Hepatocyte (in vitro differentiated cells): ENCODE data around the gene PRKAR1B. TPM values are rescaled to one million over a fixed set of nuclear protein-coding genes. Genes with fewer than 3 reads are reported as not detected.
"Not testable (repeated sequence)": the region's sequence is repeated elsewhere in the genome, so short reads cannot be mapped to it uniquely, and the experiment has no call there.

Experiments
- DNase-seq: peaks from one replicate; pipeline ENCODE4 v3.0.0-alpha.2; 2016; ENCODE audit warnings: low spot score
- H2AFZ ChIP-seq: fragments of 200-600 bp; sonication (generic); 2 replicates; pipeline ENCODE4 v1.6.0; 2016; ENCODE audit warnings: antibody characterized with exemption, mild to moderate bottlenecking
- H3K27ac ChIP-seq: fragments of 200-600 bp; sonication (generic); 2 replicates; pipeline ENCODE4 v1.5.1; 2016; ENCODE audit warnings: mild to moderate bottlenecking
- H3K27me3 ChIP-seq: fragments of 200-600 bp; sonication (generic); 2 replicates; pipeline ENCODE4 v1.6.1; 2016
- H3K36me3 ChIP-seq: fragments of 200-600 bp; sonication (generic); replicated peaks from 2 replicates; pipeline ENCODE4 v1.5.1; 2016; ENCODE audit warnings: low read depth; ENCODE audit not compliant: insufficient read depth
- H3K4me1 ChIP-seq: fragments of 200-600 bp; sonication (generic); 2 replicates; pipeline ENCODE4 v1.5.1; 2016; ENCODE audit warnings: mild to moderate bottlenecking, moderate library complexity; ENCODE audit not compliant: insufficient read depth
- H3K4me2 ChIP-seq: fragments of 200-600 bp; sonication (generic); 2 replicates; pipeline ENCODE4 v1.6.0; 2016
- H3K4me3 ChIP-seq: fragments of 200-600 bp; sonication (generic); 2 replicates; pipeline ENCODE4 v1.5.1; 2016; ENCODE audit warnings: mild to moderate bottlenecking
- H3K79me2 ChIP-seq: fragments of 200-600 bp; sonication (generic); 2 replicates; pipeline ENCODE4 v1.6.0; 2017; ENCODE audit warnings: mild to moderate bottlenecking
- H3K9me2 ChIP-seq: fragments of 200-600 bp; sonication (generic); replicated peaks from 2 replicates; pipeline ENCODE4 v1.6.0; 2017; ENCODE audit warnings: mild to moderate bottlenecking; ENCODE audit not compliant: insufficient read depth
- H3K9me3 ChIP-seq: fragments of 200-600 bp; sonication (generic); 2 replicates; pipeline ENCODE4 v1.5.1; 2016; ENCODE audit warnings: low read depth, mild to moderate bottlenecking
- H4K20me1 ChIP-seq: fragments of 200-600 bp; sonication (generic); 2 replicates; pipeline ENCODE4 v1.6.0; 2016; ENCODE audit warnings: mild to moderate bottlenecking; ENCODE audit not compliant: insufficient read depth, poor library complexity, severe bottlenecking
- CTCF ChIP-seq: fragments of 200-600 bp; sonication (generic); IDR thresholded peaks from 2 replicates; pipeline ENCODE4 v1.5.1; 2016; ENCODE audit warnings: antibody characterized with exemption, mild to moderate bottlenecking; ENCODE audit not compliant: poor library complexity
- EZH2 ChIP-seq: fragments of 200-600 bp; sonication (generic); IDR thresholded peaks from 2 replicates; pipeline ENCODE4 v1.6.1; 2016; ENCODE audit warnings: antibody characterized with exemption, mild to moderate bottlenecking, borderline replicate concordance
- EZH2phosphoT487 ChIP-seq: fragments of 200-600 bp; sonication (generic); IDR thresholded peaks from one replicate; pipeline ENCODE4 v1.6.1; 2018; ENCODE audit warnings: antibody characterized with exemption, mild to moderate bottlenecking, low read depth, moderate library complexity; ENCODE audit not compliant: unreplicated experiment, severe bottlenecking
- WGBS: methylation state at CpG from one replicate; pipeline ENCODE4 v1.1.6; 2016; ENCODE audit warnings: low lambda C conversion rate; ENCODE audit errors: missing lambda C conversion rate; 5-methylcytosine and 5-hydroxymethylcytosine counted together
- polyA plus RNA-seq: library from polyadenylated mRNA; unstranded; fragments of >200 nt; fragmentation: Nextera tagmentation; extraction: Ambion mirVana; gene quantifications from 2 replicates; pipeline ENCODE4 v1.2.1, GENCODE V29; 2016
- total RNA-seq: library from RNA; depleted of rRNA; stranded (reverse); fragments of >200 nt; gene quantifications from 2 replicates; pipeline ENCODE4 v1.2.3, GENCODE V29; 2014

PRKAR1B gene
- total and polyA plus RNA-seq, 2 experiments from 2014 or later, result 16.6 to 28.7 TPM

DNA sequence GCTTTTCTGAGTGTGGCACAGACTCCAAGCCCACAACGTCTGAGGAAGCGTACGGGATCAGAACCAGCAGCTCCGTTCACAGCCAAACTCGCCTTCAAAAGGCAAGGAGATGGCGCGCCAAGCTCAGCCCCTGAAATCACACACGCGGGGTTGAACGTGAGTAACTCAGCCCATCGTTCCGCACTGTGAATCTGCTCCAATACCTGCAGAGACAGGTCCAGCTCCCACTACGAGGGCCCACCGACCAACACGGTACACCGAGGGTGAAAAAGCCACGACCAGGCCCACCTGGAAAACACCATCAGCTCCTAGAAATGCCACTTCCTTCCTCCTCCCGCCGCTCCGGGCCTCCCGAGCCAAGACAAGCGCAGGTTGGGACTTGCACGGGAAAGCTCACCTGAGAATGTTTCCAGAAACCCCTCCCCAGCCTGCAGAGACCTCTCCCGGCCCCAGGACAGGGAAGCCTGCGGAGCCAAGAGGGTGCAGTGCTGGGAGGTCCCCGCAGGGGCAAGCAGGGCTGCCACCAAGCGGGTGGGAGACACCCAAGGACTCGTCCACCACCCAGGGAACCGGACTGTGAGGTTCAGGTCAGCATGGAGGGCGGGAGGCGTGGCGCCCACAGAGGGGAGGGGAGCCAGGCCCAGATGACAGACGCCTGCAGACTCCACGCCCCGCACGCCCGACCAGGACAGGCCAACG, 113.5 kb downstream of the PRKAR1B start:
- no peaks in the 10 kb centered on the region for H3K27me3 ChIP-seq
- 94% methylated on average over 38 of the region's 38 CpGs for WGBS
- no peaks in the 10 kb centered on the region for H4K20me1 ChIP-seq
- H3K4me2 ChIP-seq, result no peak overlapping the region
- peaks cover 6% of the 10 kb centered on the region for H3K4me1 ChIP-seq
- no peaks in the 10 kb centered on the region for H3K9me2 ChIP-seq
- no peak overlapping the region for H2AFZ ChIP-seq
- H3K27ac ChIP-seq, result no peak overlapping the region
- no peaks in the 10 kb centered on the region for H3K36me3 ChIP-seq
- H3K9me3 ChIP-seq, result no peaks in the 10 kb centered on the region
- no peak overlapping the region for H3K4me3 ChIP-seq
- TF ChIP-seq EZH2phosphoT487 (no peak), EZH2 (no peak), CTCF (no peak)
- DNase-seq, result no peak
- H3K79me2 ChIP-seq, result no peaks in the 10 kb centered on the region

DNA sequence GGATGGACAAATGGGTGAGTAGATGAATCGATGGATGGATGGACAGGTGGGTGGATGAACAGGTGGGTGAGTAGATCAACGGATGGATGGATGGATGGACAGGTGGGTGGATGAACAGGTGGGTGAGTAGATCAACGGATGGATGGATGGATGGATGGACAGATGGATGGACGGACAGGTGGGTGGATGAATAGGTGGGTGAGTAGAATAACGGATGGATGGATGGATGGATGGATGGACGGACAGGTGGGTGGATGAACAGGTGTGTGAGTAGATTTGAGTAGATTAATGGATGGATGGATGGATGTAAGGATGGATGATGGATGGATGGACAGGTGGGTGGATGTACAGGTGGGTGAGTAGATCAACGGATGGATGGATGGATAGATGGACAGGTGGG, 115.2 kb downstream of the PRKAR1B start:
- DNase-seq, H3K36me3 ChIP-seq, H4K20me1 ChIP-seq, H3K4me2 ChIP-seq, H3K27ac ChIP-seq, H3K4me1 ChIP-seq, H3K79me2 ChIP-seq, H3K9me3 ChIP-seq, H3K4me3 ChIP-seq, H2AFZ ChIP-seq, H3K27me3 ChIP-seq, H3K9me2 ChIP-seq: not testable (repeated sequence)
- 97% methylated on average over 7 of the region's 7 CpGs for WGBS

DNA sequence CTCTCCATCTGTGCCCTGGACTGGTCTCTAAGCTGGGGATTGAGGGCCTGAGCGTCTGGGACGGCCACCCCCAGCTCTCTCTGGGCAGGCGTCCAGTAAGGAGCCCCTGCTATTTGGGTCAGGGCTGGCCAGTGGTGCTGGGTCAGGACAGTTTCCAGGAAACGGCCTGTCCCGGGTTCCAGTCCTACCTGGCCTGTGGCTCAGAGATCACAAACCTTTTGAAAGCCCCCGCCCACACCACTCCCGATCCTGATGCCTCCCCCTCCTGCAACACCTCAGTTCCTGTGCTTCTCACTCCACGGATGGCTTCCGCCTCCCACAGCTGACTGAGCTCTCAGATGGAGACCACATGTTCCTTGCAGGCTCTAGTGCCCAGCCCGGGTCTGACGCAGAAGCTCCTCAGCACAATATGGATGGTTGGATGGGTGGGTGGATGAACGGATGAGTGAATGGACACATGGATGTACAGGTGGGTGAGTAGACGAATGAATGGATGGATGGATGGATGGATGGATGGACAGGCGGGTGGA, 115.7 kb downstream of the PRKAR1B start:
- Histone ChIP-seq H3K4me3 (no peak overlapping the region), H4K20me1 (no peaks in the 10 kb centered on the region), H3K9me3 (no peaks in the 10 kb centered on the region), H3K4me1 (peaks cover 6% of the 10 kb centered on the region), H3K79me2 (no peaks in the 10 kb centered on the region), H3K27me3 (no peaks in the 10 kb centered on the region), H3K4me2 (no peak overlapping the region), H3K9me2 (no peaks in the 10 kb centered on the region), H2AFZ (no peak overlapping the region), H3K36me3 (no peaks in the 10 kb centered on the region), H3K27ac (peak overlapping the region; percentile 36)
- 86% methylated on average over 14 of the region's 14 CpGs for WGBS
- no peak for DNase-seq
- no peak for TF ChIP-seq CTCF
- TF ChIP-seq EZH2phosphoT487, result no peak
- TF ChIP-seq EZH2, result no peak

- Histone ChIP-seq H3K27ac (peak overlapping the region; percentile 79), H3K9me2 (no peaks in the 10 kb centered on the region), H3K4me1 (peaks cover 6% of the 10 kb centered on the region), H3K4me2 (no peak overlapping the region), H3K4me3 (no peak overlapping the region), H3K9me3 (no peaks in the 10 kb centered on the region), H4K20me1 (no peaks in the 10 kb centered on the region), H2AFZ (no peak overlapping the region), H3K79me2 (no peaks in the 10 kb centered on the region), H3K36me3 (no peaks in the 10 kb centered on the region), H3K27me3 (no peaks in the 10 kb centered on the region)
- peak; percentile 47 for DNase-seq
- WGBS, result 59% methylated on average over 21 of the region's 21 CpGs
- TF ChIP-seq EZH2phosphoT487 (no peak), EZH2 (no peak), CTCF (no peak)
These were observed 116.4 kb downstream of the PRKAR1B start for GRCh38 chr7:610531-611280.
